ENCODE data around the gene CDKN2AIPNL. TPM values are rescaled to one million over a fixed set of nuclear protein-coding genes. Genes with fewer than 3 reads are reported as not detected.

Gene CDKN2AIPNL
- total and polyA plus RNA-seq, 4 donors, result 10.9 to 43.2 (median 19.1) TPM

DNA sequence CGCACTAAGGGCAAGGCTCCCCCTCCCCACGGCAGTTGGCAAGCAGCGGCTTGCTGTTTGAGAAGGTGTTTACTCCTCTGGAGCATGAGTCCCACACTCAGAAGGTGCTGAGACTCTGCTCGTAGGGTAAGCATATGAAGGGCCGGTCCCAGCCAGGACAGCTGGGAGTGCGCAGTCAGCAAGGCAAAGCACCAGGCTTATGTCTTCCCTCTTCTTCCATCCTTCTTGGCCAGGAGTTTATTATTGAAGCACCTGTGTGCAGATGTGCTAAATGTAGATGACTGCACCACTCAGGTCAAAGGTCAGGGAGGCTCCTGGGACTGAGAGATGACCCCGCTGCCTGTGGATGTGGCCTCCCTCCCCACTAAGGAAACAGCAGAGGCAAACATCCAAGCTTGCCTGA, 27.0 kb upstream of the CDKN2AIPNL start:
- Histone ChIP-seq H3K4me1 (ENCODE audit: control insufficient read depth in 5 of 5, insufficient read depth in 5 of 5, low read length in 5 of 5) (peaks cover 15 to 30% (median 23%) of the 10 kb centered on the region in 5 donors), H3K27me3 (ENCODE audit: control insufficient read depth in 3 of 3, insufficient read depth in 3 of 3, low read length in 2 of 3) (no peaks in the 10 kb centered on the region), H3K9ac (ENCODE audit: insufficient read depth in 1 of 2, low read length in 2 of 2) (no peak overlapping the region), H3K4me3 (no peak overlapping the region), H3K9me3 (ENCODE audit: control insufficient read depth in 4 of 4, insufficient read depth in 3 of 4, low read length in 3 of 4) (no peaks in the 10 kb centered on the region), H3K36me3 (ENCODE audit: control insufficient read depth in 4 of 4, insufficient read depth in 4 of 4, low read length in 4 of 4) (no peaks in the 10 kb centered on the region), H3K27ac (ENCODE audit: low read depth in 1 of 2, low read length in 1 of 2) (peak overlapping the region; percentile 85 to 95)
- WGBS, 2 donors, result 83 to 85% methylated on average over 7 of the region's 7 CpGs
- TF ChIP-seq, protein P1, sequence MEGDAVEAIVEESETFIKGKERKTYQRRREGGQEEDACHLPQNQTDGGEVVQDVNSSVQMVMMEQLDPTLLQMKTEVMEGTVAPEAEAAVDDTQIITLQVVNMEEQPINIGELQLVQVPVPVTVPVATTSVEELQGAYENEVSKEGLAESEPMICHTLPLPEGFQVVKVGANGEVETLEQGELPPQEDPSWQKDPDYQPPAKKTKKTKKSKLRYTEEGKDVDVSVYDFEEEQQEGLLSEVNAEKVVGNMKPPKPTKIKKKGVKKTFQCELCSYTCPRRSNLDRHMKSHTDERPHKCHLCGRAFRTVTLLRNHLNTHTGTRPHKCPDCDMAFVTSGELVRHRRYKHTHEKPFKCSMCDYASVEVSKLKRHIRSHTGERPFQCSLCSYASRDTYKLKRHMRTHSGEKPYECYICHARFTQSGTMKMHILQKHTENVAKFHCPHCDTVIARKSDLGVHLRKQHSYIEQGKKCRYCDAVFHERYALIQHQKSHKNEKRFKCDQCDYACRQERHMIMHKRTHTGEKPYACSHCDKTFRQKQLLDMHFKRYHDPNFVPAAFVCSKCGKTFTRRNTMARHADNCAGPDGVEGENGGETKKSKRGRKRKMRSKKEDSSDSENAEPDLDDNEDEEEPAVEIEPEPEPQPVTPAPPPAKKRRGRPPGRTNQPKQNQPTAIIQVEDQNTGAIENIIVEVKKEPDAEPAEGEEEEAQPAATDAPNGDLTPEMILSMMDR (IDR thresholded peaks at IDR 0.05; ENCODE audit: control extremely low read depth, extremely low read depth), result no peak
- DNase-seq, result no peak
- ATAC-seq (ENCODE audit: insufficient read depth, low FRiP score), result no peak

DNA sequence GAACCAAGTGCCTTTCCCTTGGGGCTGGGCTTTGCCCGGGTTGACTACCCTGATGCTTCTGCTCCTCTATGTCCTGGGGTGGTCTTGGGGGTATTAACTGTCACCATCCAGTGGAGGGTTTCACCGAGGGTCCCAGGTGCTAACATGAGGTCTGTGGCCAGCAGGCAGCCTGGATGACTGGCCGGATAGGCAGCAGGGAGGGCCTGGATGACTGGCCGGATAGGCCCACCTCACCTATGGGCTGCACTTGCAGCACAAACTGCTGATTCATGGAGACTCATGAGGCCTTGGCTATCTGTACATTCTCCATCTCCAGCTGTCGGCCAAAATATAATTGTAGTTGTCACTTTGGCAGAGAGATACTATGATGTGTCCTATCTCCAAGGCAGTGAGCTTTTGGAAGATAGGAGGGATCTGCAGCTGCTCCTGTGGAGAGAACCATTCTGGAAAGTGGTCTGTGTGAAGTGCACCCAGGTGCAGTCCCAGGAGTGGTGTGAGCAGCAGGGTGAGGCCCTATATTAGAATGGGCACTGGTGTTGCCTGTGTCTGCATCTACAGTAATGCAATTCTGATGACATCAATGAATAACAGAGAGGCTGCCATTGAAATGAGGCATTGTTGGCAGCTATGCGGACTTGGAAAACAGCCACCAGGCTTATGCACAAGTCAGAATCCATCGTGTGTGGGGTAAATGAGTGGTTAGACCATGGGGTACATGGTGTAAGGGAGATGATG, 26.3 kb upstream of the CDKN2AIPNL start:
- Histone ChIP-seq H3K9me3 (ENCODE audit: control insufficient read depth in 4 of 4, insufficient read depth in 3 of 4, low read length in 3 of 4) (no peaks in the 10 kb centered on the region), H3K27ac (ENCODE audit: low read depth in 1 of 2, low read length in 1 of 2) (peak overlapping the region; percentile 85 to 95), H3K27me3 (ENCODE audit: control insufficient read depth in 3 of 3, insufficient read depth in 3 of 3, low read length in 2 of 3) (no peaks in the 10 kb centered on the region), H3K4me1 (ENCODE audit: control insufficient read depth in 5 of 5, insufficient read depth in 5 of 5, low read length in 5 of 5) (peaks cover 15 to 30% (median 23%) of the 10 kb centered on the region in 5 donors), H3K9ac (ENCODE audit: insufficient read depth in 1 of 2, low read length in 2 of 2) (no peak overlapping the region), H3K36me3 (ENCODE audit: control insufficient read depth in 4 of 4, insufficient read depth in 4 of 4, low read length in 4 of 4) (no peaks in the 10 kb centered on the region), H3K4me3 (no peak overlapping the region)
- peak; percentile 30 to 46 (median 31) for DNase-seq
- TF ChIP-seq, protein P1 (IDR thresholded peaks at IDR 0.05; ENCODE audit: control extremely low read depth, extremely low read depth), result no peak
- WGBS, 2 donors, result 70 to 80% methylated on average over 7 of the region's 7 CpGs
- no peak for ATAC-seq (ENCODE audit: insufficient read depth, low FRiP score)

DNA sequence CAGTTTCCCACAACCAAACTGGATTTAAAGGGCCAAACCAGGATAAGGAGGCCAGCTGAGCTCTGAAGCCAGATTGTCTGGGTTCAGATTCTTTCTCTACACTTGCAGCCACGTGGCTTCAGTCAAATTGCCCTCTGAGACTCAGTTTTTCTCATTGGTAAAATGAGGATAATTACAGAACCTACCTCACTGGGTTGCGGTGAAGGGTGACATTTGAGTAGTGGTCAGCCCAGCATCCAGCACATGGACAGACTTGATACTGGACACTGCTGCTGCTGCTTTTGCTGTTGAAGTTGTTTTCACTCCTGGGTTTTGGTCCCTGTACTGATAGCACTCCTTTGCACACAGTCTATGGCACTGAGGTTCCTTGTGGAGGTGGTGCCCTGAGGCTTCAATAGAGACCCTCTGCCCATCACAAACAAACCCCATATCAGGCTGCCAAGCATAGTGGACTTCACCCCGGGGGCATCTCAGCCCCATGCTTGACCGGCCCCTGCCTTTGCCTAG, 25.7 kb upstream of the CDKN2AIPNL start:
- WGBS, 2 donors, result 84 to 89% methylated on average over 4 of the region's 4 CpGs
- Histone ChIP-seq H3K27me3 (ENCODE audit: control insufficient read depth in 3 of 3, insufficient read depth in 3 of 3, low read length in 2 of 3) (no peaks in the 10 kb centered on the region), H3K9me3 (ENCODE audit: control insufficient read depth in 4 of 4, insufficient read depth in 3 of 4, low read length in 3 of 4) (no peaks in the 10 kb centered on the region), H3K36me3 (ENCODE audit: control insufficient read depth in 4 of 4, insufficient read depth in 4 of 4, low read length in 4 of 4) (no peaks in the 10 kb centered on the region), H3K4me3 (no peak overlapping the region), H3K4me1 (ENCODE audit: control insufficient read depth in 5 of 5, insufficient read depth in 5 of 5, low read length in 5 of 5) (peaks cover 15 to 30% (median 23%) of the 10 kb centered on the region in 5 donors), H3K9ac (ENCODE audit: insufficient read depth in 1 of 2, low read length in 2 of 2) (no peak overlapping the region), H3K27ac (ENCODE audit: low read depth in 1 of 2, low read length in 1 of 2) (peak overlapping the region; percentile 85 to 95)
- ATAC-seq (ENCODE audit: insufficient read depth, low FRiP score) (no peak), DNase-seq (no peak)
- TF ChIP-seq, protein P1 (IDR thresholded peaks at IDR 0.05; ENCODE audit: control extremely low read depth, extremely low read depth), result no peak
